ENCODE data around the gene ATP1B3. TPM values are rescaled to one million over a fixed set of nuclear protein-coding genes. Genes with fewer than 3 reads are reported as not detected.
"Not testable (repeated sequence)": the region's sequence is repeated elsewhere in the genome, so short reads cannot be mapped to it uniquely, and the experiment has no call there.

Gene ATP1B3
- total RNA-seq, 4 donors from 2014 or later: 117 to 190 (median 154) TPM

DNA sequence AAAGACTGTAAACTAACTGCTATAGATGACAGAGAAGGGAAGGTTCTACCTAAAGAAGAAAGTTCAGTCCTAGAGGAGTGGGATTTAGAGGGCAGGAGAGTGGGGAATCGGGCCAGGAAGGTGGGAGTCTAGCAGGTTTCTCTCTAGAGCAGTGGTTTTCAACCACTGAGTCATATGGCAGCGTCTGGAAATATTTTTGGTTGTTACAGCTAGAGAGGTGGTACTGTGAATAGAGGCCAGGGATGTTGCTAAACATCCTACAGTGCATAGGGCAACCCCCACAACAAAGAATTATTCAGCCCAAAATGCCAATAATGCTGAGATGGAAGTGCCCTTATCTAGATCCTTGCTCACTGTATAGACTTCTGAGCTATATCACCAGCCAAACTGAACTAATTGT lies 28.7 kb downstream of the ATP1B3 start:
- peaks cover 43% of the 10 kb centered on the region for H3K36me3 ChIP-seq
- DNase-seq (ENCODE audit: low spot score in 2 of 2): no peak
- no peaks in the 10 kb centered on the region for H3K9me3 ChIP-seq
- no peak overlapping the region for H3K27ac ChIP-seq
- no peak overlapping the region for H3K4me3 ChIP-seq
- 75% methylated on average over 2 of the region's 2 CpGs for WGBS
- no peaks in the 10 kb centered on the region for H3K27me3 ChIP-seq
- TF ChIP-seq EP300 (IDR thresholded peaks at IDR 0.05): no peak
- TF ChIP-seq POLR2A (IDR thresholded peaks at IDR 0.05): no peak
- no peak for TF ChIP-seq POLR2AphosphoS5 (IDR thresholded peaks at IDR 0.05)
- TF ChIP-seq, protein P1, sequence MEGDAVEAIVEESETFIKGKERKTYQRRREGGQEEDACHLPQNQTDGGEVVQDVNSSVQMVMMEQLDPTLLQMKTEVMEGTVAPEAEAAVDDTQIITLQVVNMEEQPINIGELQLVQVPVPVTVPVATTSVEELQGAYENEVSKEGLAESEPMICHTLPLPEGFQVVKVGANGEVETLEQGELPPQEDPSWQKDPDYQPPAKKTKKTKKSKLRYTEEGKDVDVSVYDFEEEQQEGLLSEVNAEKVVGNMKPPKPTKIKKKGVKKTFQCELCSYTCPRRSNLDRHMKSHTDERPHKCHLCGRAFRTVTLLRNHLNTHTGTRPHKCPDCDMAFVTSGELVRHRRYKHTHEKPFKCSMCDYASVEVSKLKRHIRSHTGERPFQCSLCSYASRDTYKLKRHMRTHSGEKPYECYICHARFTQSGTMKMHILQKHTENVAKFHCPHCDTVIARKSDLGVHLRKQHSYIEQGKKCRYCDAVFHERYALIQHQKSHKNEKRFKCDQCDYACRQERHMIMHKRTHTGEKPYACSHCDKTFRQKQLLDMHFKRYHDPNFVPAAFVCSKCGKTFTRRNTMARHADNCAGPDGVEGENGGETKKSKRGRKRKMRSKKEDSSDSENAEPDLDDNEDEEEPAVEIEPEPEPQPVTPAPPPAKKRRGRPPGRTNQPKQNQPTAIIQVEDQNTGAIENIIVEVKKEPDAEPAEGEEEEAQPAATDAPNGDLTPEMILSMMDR (IDR thresholded peaks at IDR 0.05): no peak
- H3K4me1 ChIP-seq: peaks cover 11% of the 10 kb centered on the region

DNA sequence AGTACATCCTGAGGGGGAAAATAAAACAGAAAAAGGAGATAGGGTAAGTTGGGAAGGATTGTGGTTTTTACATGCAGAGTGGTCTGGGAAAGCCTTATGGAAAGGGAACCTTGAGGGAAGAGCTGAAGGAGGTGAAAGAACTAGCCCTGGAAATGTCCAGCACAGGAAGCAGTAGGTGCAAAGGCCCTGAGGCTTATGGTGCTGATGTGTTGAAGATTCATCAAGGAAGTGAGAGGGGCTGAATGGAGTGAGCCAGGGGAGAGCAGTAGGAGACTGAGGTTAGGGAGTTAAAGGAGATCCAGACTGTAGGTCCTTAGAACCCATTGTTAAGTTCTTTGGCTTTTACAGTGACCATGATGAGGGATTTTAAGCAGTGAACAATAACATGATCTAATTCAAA lies 33.0 kb downstream of the ATP1B3 start:
- no peak overlapping the region for H3K27ac ChIP-seq
- no peaks in the 10 kb centered on the region for H3K27me3 ChIP-seq
- peaks cover 53% of the 10 kb centered on the region for H3K36me3 ChIP-seq
- H3K4me1 ChIP-seq: no peaks in the 10 kb centered on the region
- TF ChIP-seq, protein P1 (IDR thresholded peaks at IDR 0.05): no peak
- TF ChIP-seq POLR2A (IDR thresholded peaks at IDR 0.05) (no peak), POLR2AphosphoS5 (IDR thresholded peaks at IDR 0.05) (no peak), EP300 (IDR thresholded peaks at IDR 0.05) (no peak)
- no peak overlapping the region for H3K4me3 ChIP-seq
- no peaks in the 10 kb centered on the region for H3K9me3 ChIP-seq
- no peak for DNase-seq (ENCODE audit: low spot score in 2 of 2)

DNA sequence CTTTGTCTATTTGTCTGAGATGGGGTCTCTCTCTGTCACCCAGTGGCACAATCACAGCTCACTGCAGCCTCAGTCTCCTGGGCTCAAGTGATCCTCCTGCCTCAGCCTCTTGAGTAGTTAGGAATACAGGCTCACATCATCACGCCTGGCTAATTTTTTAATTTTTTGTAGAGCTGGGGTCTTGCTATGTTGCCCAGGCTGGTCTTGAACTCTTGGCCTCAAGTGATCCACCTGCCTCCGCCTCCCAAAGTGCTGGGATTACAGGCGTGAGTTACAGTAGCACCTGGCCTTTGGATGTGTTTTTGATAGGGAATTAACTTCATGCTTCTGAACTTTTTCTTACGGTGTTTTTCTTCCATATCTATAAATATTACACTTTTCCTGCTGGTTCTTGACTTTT lies 33.5 kb downstream of the ATP1B3 start:
- H3K4me3 ChIP-seq; H3K9me3 ChIP-seq; H3K27me3 ChIP-seq; H3K4me1 ChIP-seq; H3K27ac ChIP-seq; DNase-seq (ENCODE audit: low spot score in 2 of 2): not testable (repeated sequence)
- H3K36me3 ChIP-seq: peaks cover 55% of the 10 kb centered on the region
- 96% methylated on average over 4 of the region's 4 CpGs for WGBS

DNA sequence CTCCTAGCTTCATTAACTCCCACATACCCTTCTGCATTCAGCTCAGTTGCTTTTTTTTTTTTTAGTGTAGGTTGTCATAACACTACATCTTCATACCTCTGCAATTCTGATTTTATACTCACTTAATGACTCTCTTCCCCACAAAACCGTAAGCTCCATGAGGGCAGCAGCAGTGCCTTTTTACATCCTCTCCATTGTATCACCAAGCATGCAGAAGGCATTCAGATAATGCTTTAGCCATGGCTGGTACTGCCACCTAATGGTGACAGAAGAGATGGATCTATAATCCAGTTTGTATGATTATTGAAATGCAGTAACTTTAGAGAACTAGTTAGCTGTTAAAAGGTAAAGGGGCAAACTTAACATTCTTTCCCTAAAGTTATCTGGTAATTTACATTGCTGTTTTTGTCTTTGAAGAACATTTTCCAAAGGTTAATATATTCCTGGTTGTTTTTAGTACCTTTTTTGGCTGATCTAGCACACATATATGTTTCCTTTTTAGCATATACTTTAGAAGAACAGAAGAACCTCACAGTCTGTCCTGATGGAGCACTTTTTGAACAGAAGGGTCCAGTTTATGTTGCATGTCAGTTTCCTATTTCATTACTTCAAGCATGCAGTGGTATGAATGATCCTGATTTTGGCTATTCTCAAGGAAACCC lies 36.8 kb downstream of the ATP1B3 start:
- WGBS: 34% methylated on average over 1 of the region's 1 CpG
- TF ChIP-seq POLR2AphosphoS5 (IDR thresholded peaks at IDR 0.05) (no peak), EP300 (IDR thresholded peaks at IDR 0.05) (no peak)
- TF ChIP-seq, protein P1 (IDR thresholded peaks at IDR 0.05): peak; percentile 29 to 60
- H3K27ac ChIP-seq: no peak overlapping the region
- H3K4me3 ChIP-seq: no peak overlapping the region
- no peaks in the 10 kb centered on the region for H3K27me3 ChIP-seq
- no peaks in the 10 kb centered on the region for H3K9me3 ChIP-seq
- DNase-seq (ENCODE audit: low spot score in 2 of 2): no peak
- H3K4me1 ChIP-seq: no peaks in the 10 kb centered on the region
- peaks cover 59% of the 10 kb centered on the region for H3K36me3 ChIP-seq

DNA sequence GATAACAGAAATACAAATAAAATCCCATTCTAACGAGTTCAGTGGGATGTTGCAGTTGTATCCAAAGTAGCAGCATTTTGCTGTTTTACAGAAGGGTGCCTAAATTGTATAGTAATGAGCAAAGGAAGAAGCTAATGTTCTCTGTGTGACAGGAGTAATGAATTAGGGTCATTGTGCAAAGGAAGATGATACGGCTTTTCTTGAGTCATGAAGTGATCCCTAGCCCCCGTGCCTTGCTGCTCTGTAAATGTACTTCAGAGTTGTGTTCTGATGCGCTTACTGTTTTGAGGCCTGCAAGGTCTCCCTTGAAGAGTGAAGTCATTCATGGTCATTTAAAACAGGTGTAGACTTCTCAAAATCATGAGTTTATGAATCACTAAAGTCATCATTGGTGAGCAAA lies 37.9 kb downstream of the ATP1B3 start:
- H3K4me1 ChIP-seq: no peaks in the 10 kb centered on the region
- H3K36me3 ChIP-seq: peaks cover 51% of the 10 kb centered on the region
- no peak overlapping the region for H3K4me3 ChIP-seq
- 78% methylated on average over 4 of the region's 4 CpGs for WGBS
- no peaks in the 10 kb centered on the region for H3K9me3 ChIP-seq
- no peaks in the 10 kb centered on the region for H3K27me3 ChIP-seq
- no peak overlapping the region for H3K27ac ChIP-seq
- DNase-seq (ENCODE audit: low spot score in 2 of 2): no peak
- no peak for TF ChIP-seq EP300 (IDR thresholded peaks at IDR 0.05)
- TF ChIP-seq POLR2AphosphoS5 (IDR thresholded peaks at IDR 0.05): no peak
- TF ChIP-seq, protein P1 (IDR thresholded peaks at IDR 0.05): no peak
- TF ChIP-seq POLR2A (IDR thresholded peaks at IDR 0.05): no peak

DNA sequence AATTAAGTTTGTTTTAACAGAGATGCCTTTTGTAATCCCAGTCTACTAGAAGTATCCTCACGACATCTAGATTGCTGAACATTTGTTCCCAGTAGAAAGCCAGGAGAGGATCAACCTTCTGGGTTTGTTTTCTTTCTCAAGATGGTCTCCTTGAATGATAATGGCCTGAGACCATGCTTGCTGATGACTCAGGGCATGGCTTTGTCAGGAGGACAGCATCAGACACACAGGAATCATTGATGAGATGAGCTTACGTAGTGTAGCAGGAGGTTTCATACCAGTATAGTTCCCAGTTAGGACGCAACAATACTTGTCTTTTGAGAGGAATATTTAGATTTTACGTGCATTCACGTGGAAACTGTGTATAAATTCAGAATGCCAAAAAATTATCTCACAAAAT lies 38.6 kb downstream of the ATP1B3 start:
- Histone ChIP-seq H3K27me3 (no peaks in the 10 kb centered on the region), H3K4me3 (no peak overlapping the region), H3K36me3 (peaks cover 51% of the 10 kb centered on the region), H3K4me1 (no peaks in the 10 kb centered on the region), H3K27ac (no peak overlapping the region), H3K9me3 (no peaks in the 10 kb centered on the region)
- no peak for DNase-seq (ENCODE audit: low spot score in 2 of 2)
- TF ChIP-seq, protein P1 (IDR thresholded peaks at IDR 0.05): no peak
- TF ChIP-seq POLR2A (IDR thresholded peaks at IDR 0.05): no peak
- no peak for TF ChIP-seq POLR2AphosphoS5 (IDR thresholded peaks at IDR 0.05)
- no peak for TF ChIP-seq EP300 (IDR thresholded peaks at IDR 0.05)
- 92% methylated on average over 5 of the region's 5 CpGs for WGBS
